B cell (primary cell): ENCODE results near the gene ATG13. TPM values are rescaled to one million over a fixed set of nuclear protein-coding genes. Genes with fewer than 3 reads are reported as not detected.

Experiments used
- ATAC-seq: fragments of 200-7000 bp; cut with Tn5 transposase; one replicate; pipeline ENCODE4 v1.10.0; 2021; ENCODE audit warnings: low read depth, mild to moderate bottlenecking, moderate number of reproducible peaks, moderate library complexity
- CTCF ChIA-PET: fragments of 350-600 bp; sonication (Branson Sonifier 250); formaldehyde crosslinking; loops from one replicate; lab custom pipeline; 2021; ENCODE audit warnings: antibody characterized with exemption, inconsistent platforms; lab: Charles Lee
- POLR2A ChIA-PET: fragments of 350-600 bp; sonication (Branson Sonifier 250); formaldehyde crosslinking; loops from one replicate; lab custom pipeline; 2021; ENCODE audit warnings: antibody characterized with exemption; lab: Charles Lee
- DNase-seq: peaks from one replicate; pipeline ENCODE4 v3.0.0; 2013
- H2AFZ ChIP-seq: 2 replicates; pipeline ENCODE4 v1.6.1; 2012; ENCODE audit warnings: mild to moderate bottlenecking, low read depth, low read length; ENCODE audit not compliant: insufficient read depth, poor library complexity, severe bottlenecking
- H3K27ac ChIP-seq, 2 donors: 1 replicate in 1 of 2; 2 replicates in 1 of 2; pipeline ENCODE4 v1.5.1; 2012 to 2013; ENCODE audit warnings: low read length in 2 of 2, mild to moderate bottlenecking in 2 of 2, moderate library complexity in 1 of 2
- H3K27me3 ChIP-seq, 4 experiments: fragments of 200-600 bp in 1 of 4; sonication (generic) in 1 of 4; replicated peaks in 1 of 4; 1 replicate in 2 of 4; 2 replicates in 2 of 4; pipeline versions ENCODE4 v1.6.1 to v1.7.0; 2013 to 2016; ENCODE audit warnings: low read length in 3 of 4, mild to moderate bottlenecking in 2 of 4, mixed read lengths in 1 of 4, moderate library complexity in 1 of 4; ENCODE audit not compliant: insufficient read depth in 4 of 4, control insufficient read depth in 3 of 4; ENCODE audit errors: control extremely low read depth in 1 of 4
- H3K36me3 ChIP-seq, 2 experiments: replicated peaks in 1 of 2; 1 replicate in 1 of 2; 2 replicates in 1 of 2; pipeline versions ENCODE4 v1.6.1 to v1.7.1; 2013; ENCODE audit warnings: low read length in 1 of 2; ENCODE audit not compliant: insufficient read depth in 2 of 2, control insufficient read depth in 1 of 2; ENCODE audit errors: control extremely low read depth in 1 of 2, extremely low read depth in 1 of 2
- H3K4me1 ChIP-seq, 2 donors: fragments of 200-600 bp in 1 of 2; sonication (generic) in 1 of 2; 1 replicate in 1 of 2; 2 replicates in 1 of 2; pipeline versions ENCODE4 v1.5.1 to v1.6.1; 2013 to 2017; ENCODE audit warnings: low read length in 2 of 2; ENCODE audit not compliant: control insufficient read depth in 2 of 2, insufficient read depth in 2 of 2
- H3K4me2 ChIP-seq: replicated peaks from 2 replicates; pipeline ENCODE3; 2012; ENCODE audit warnings: mild to moderate bottlenecking, low read depth, low read length; ENCODE audit not compliant: poor library complexity, severe bottlenecking
- H3K4me3 ChIP-seq, 5 experiments: fragments of 200-600 bp in 1 of 5; sonication (generic) in 1 of 5; 1 replicate in 3 of 5; 2 replicates in 2 of 5; pipeline versions ENCODE4 v1.5.1 to v1.7.0; 2011 to 2016; ENCODE audit warnings: low read length in 4 of 5, mild to moderate bottlenecking in 4 of 5, low read depth in 2 of 5, control low read depth in 1 of 5, moderate library complexity in 1 of 5; ENCODE audit not compliant: insufficient read depth in 1 of 5; ENCODE audit errors: control extremely low read depth in 1 of 5, extremely low read depth in 1 of 5
- H3K79me2 ChIP-seq: fragments of 200-600 bp; sonication (generic); one replicate; pipeline ENCODE4 v1.6.0; 2016; ENCODE audit warnings: low read length; ENCODE audit not compliant: control insufficient read depth, insufficient read depth
- H3K9ac ChIP-seq: fragments of 200-600 bp; sonication (generic); 2 replicates; pipeline ENCODE4 v1.6.1; 2017; ENCODE audit warnings: mild to moderate bottlenecking, low read length, moderate library complexity
- H3K9me3 ChIP-seq, 3 donors: one replicate each; pipeline versions ENCODE4 v1.6.1 to v1.7.1; 2013; ENCODE audit warnings: low read length in 2 of 3; ENCODE audit not compliant: control insufficient read depth in 2 of 3, insufficient read depth in 1 of 3; ENCODE audit errors: control extremely low read depth in 1 of 3
- H4K20me1 ChIP-seq: 2 replicates; pipeline ENCODE4 v1.6.0; 2012; ENCODE audit warnings: mild to moderate bottlenecking, low read length; ENCODE audit not compliant: insufficient read depth, control insufficient read depth, poor library complexity, severe bottlenecking
- H3K27ac Mint-ChIP-seq: one replicate; pipeline ENCODE4 v1.8.0; 2021; ENCODE audit warnings: mixed read lengths
- H3K27me3 Mint-ChIP-seq: one replicate; pipeline ENCODE4 v1.8.0; 2021; ENCODE audit warnings: mixed read lengths
- H3K4me1 Mint-ChIP-seq: one replicate; pipeline ENCODE4 v1.8.0; 2021; ENCODE audit warnings: mixed read lengths
- H3K4me3 Mint-ChIP-seq: one replicate; pipeline ENCODE4 v1.8.0; 2021; ENCODE audit warnings: mixed read lengths
- H3K9me3 Mint-ChIP-seq: one replicate; pipeline ENCODE4 v1.8.0; 2022; ENCODE audit warnings: mixed read lengths; ENCODE audit not compliant: insufficient read depth
- EZH2 ChIP-seq: IDR thresholded peaks from 2 replicates; pipeline ENCODE4 v1.6.1; 2012; ENCODE audit warnings: borderline replicate concordance, low read depth, mild to moderate bottlenecking, moderate library complexity, low read length; ENCODE audit not compliant: insufficient read depth, poor library complexity, severe bottlenecking
- WGBS: methylation state at CpG from one replicate; pipeline ENCODE4 v1.1.5; 2013; ENCODE audit warnings: missing lambda C conversion rate; ENCODE audit not compliant: insufficient coverage; 5-methylcytosine and 5-hydroxymethylcytosine counted together
- intact Hi-C: fragments of 100-400 bp; cut with micrococcal nuclease; formaldehyde crosslinking; loops from one replicate; pipeline ENCODE4 v1.10.0; 2022
- polyA plus RNA-seq: library from polyadenylated mRNA; depleted of rRNA; stranded (reverse); fragments of >200 nt; gene quantifications from 2 replicates; pipeline ENCODE4 v1.2.3, GENCODE V29; 2012
- total RNA-seq, 2 donors: library from RNA; stranded (reverse); fragments of 120-200 nt in 1 of 2; gene quantifications; 1 replicate in 1 of 2; 2 replicates in 1 of 2; pipeline versions ENCODE4 v1.2.3 to v1.2.4, GENCODE V29; 2013 to 2022
- TF ChIP-seq, protein P1 (sequence below): fragments of 200-600 bp; IDR thresholded peaks from one replicate; pipeline ENCODE4 v1.8.0; 2022; ENCODE audit warnings: antibody characterized with exemption, mild to moderate bottlenecking

Gene ATG13
- total and polyA plus RNA-seq, 2 donors (not counting 1 experiment from before 2014, with no cell fraction given): 48.5 to 88.8 TPM

DNA sequence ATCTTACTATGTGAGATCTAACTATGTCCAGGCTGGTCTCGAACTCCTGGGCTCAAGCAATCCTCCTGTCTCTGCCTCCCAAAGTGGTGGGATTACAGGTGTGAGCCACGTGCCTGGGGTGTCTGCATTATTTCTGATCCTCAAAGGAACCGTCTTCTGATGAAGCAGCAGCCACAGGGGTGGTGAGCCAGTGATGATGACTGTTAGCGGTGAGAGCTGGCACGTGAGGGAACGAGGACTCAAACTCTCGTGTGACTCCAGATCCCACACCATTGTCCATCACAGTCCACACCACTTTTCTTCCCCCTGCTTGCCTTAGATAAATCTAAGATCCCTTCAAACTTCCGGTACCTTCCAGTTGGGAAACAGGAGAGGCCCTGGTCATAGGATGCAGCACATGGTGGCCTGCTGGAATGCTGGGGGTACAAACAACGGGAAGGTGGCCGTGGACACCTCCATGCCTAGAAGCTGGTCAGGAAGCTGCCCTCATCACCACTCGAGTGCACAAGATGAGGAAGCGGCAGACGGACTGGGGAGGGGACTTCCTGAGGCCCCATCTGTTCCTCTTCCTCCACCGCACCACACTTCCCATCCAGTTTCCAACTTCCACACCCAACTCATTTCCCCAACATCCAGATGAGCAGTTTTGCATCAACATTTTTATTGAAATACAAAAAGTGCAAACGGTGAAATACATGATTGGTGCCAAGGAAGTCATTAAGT is 59.2 kb downstream of the ATG13 start:
- H3K9me3 ChIP-seq: no peaks in the 10 kb centered on the region
- H3K27ac ChIP-seq: peak overlapping the region in 1 of 2 donors; percentile 66
- ChIA-PET POLR2A (no interaction called here), CTCF (no interaction called here)
- H4K20me1 ChIP-seq: no peaks in the 10 kb centered on the region
- Mint-ChIP-seq H3K4me1 (peaks cover 33% of the 10 kb centered on the region), H3K27me3 (no peaks in the 10 kb centered on the region), H3K9me3 (no peaks in the 10 kb centered on the region), H3K4me3 (peak overlapping the region; percentile 15), H3K27ac (peak overlapping the region; percentile 80)
- TF ChIP-seq, protein P1, sequence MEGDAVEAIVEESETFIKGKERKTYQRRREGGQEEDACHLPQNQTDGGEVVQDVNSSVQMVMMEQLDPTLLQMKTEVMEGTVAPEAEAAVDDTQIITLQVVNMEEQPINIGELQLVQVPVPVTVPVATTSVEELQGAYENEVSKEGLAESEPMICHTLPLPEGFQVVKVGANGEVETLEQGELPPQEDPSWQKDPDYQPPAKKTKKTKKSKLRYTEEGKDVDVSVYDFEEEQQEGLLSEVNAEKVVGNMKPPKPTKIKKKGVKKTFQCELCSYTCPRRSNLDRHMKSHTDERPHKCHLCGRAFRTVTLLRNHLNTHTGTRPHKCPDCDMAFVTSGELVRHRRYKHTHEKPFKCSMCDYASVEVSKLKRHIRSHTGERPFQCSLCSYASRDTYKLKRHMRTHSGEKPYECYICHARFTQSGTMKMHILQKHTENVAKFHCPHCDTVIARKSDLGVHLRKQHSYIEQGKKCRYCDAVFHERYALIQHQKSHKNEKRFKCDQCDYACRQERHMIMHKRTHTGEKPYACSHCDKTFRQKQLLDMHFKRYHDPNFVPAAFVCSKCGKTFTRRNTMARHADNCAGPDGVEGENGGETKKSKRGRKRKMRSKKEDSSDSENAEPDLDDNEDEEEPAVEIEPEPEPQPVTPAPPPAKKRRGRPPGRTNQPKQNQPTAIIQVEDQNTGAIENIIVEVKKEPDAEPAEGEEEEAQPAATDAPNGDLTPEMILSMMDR: no peak
- TF ChIP-seq EZH2: no peak
- no peak overlapping the region for H3K9ac ChIP-seq
- H3K27me3 ChIP-seq: no peaks in the 10 kb centered on the region
- H3K4me2 ChIP-seq: peak overlapping the region; percentile 41
- H3K36me3 ChIP-seq: peaks cover 0 to 56% of the 10 kb centered on the region in 2 experiments
- H3K4me3 ChIP-seq: no peak overlapping the region
- peaks cover 29 to 36% of the 10 kb centered on the region in 2 donors for H3K4me1 ChIP-seq
- H2AFZ ChIP-seq: no peak overlapping the region
- ATAC-seq (no peak), DNase-seq (no peak)
- intact Hi-C loops: no loop called here
- H3K79me2 ChIP-seq: no peaks in the 10 kb centered on the region
- WGBS: 47% methylated on average over 8 of the region's 15 CpGs

DNA sequence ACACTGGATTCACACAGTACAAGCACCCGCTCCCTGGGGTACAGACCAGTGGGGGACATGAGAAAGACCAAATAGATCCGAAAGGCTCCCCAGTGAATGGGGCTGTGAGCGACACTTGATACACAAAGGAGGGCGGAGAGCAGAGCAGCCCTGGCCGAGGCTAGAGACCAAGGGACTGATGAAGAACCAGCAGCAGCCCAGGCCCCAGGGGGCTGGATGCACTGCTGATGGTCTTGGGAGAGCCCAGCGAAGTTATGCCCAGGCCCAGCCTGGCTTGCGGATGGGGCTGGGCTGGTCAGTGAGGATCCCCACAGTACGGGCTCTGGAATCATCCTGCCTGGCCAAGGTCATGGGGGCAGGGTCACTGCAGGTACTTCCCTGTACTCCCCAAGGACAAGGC is 59.8 kb downstream of the ATG13 start:
- Histone ChIP-seq H3K27ac (peak overlapping the region in 1 of 2 donors; percentile 66), H3K4me3 (no peak overlapping the region), H3K9me3 (no peaks in the 10 kb centered on the region), H3K9ac (no peak overlapping the region), H2AFZ (no peak overlapping the region), H3K4me2 (peak overlapping the region; percentile 41), H4K20me1 (no peaks in the 10 kb centered on the region), H3K36me3 (peaks cover 0 to 55% of the 10 kb centered on the region in 2 experiments), H3K4me1 (peaks cover 29 to 36% of the 10 kb centered on the region in 2 donors), H3K27me3 (no peaks in the 10 kb centered on the region), H3K79me2 (no peaks in the 10 kb centered on the region)
- TF ChIP-seq, protein P1: no peak
- TF ChIP-seq EZH2: no peak
- no peaks in the 10 kb centered on the region for H3K27me3 Mint-ChIP-seq
- no peaks in the 10 kb centered on the region for H3K9me3 Mint-ChIP-seq
- H3K27ac Mint-ChIP-seq: peak overlapping the region; percentile 80
- H3K4me3 Mint-ChIP-seq: no peak overlapping the region
- DNase-seq (no peak), ATAC-seq (no peak)
- POLR2A ChIA-PET: no interaction called here
- intact Hi-C loops: no loop called here
- CTCF ChIA-PET: no interaction called here
- 95% methylated on average over 8 of the region's 8 CpGs for WGBS
- H3K4me1 Mint-ChIP-seq: peaks cover 33% of the 10 kb centered on the region
